ENCODE measurements around the gene SERPINB7.

DNA sequence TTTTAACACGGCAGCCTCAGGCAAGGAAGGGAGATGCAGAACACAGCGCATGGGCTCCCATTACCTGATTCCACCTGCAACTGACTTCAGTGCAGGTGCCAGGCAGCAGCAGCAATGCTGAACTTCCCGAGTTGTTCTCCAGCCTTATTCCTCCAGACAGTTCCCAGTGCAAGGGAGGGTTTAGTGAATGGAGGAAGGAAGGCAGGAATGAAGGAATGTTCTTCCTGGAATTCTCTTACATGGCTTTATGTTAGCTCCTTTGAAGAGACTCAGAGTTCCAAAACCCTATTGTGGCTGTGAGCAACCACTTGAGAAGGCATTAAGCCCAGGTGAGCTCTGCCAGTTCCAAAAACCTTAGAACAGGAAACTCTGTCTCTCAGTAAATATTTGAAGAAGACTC, 45.5 kb downstream of the SERPINB7 start:
- TF ChIP-seq, protein P1, sequence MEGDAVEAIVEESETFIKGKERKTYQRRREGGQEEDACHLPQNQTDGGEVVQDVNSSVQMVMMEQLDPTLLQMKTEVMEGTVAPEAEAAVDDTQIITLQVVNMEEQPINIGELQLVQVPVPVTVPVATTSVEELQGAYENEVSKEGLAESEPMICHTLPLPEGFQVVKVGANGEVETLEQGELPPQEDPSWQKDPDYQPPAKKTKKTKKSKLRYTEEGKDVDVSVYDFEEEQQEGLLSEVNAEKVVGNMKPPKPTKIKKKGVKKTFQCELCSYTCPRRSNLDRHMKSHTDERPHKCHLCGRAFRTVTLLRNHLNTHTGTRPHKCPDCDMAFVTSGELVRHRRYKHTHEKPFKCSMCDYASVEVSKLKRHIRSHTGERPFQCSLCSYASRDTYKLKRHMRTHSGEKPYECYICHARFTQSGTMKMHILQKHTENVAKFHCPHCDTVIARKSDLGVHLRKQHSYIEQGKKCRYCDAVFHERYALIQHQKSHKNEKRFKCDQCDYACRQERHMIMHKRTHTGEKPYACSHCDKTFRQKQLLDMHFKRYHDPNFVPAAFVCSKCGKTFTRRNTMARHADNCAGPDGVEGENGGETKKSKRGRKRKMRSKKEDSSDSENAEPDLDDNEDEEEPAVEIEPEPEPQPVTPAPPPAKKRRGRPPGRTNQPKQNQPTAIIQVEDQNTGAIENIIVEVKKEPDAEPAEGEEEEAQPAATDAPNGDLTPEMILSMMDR (IDR thresholded peaks at IDR 0.05): no peak
- TF ChIP-seq POLR2A (IDR thresholded peaks at IDR 0.05): no peak
